ENCODE measurements around the gene RRAS.

RRAS gene

GRCh38 chr19:49646586-49646985 lies 6.6 kb upstream of the RRAS start:
- peaks cover 10 to 15% of the 10 kb centered on the region in 2 experiments for H3K4me1 ChIP-seq (ENCODE audit: control insufficient read depth in 1 of 2, insufficient read depth in 1 of 2, low read depth in 1 of 2, low read length in 1 of 2)
- no peaks in the 10 kb centered on the region for H3K9me3 ChIP-seq
- peaks cover 65% of the 10 kb centered on the region for H3K36me3 ChIP-seq
- no peak overlapping the region for H3K27ac ChIP-seq
- TF ChIP-seq CTCF (IDR thresholded peaks at IDR 0.05): no peak
- no peaks in the 10 kb centered on the region for H3K27me3 ChIP-seq
- H3K4me3 ChIP-seq (ENCODE audit: low read depth in 1 of 2, low read length in 1 of 2): no peak overlapping the region

GRCh38 chr19:49645995-49646394 lies 6.1 kb upstream of the RRAS start:
- H3K9me3 ChIP-seq: no peaks in the 10 kb centered on the region
- no peak for TF ChIP-seq CTCF (IDR thresholded peaks at IDR 0.05)
- no peak overlapping the region for H3K4me3 ChIP-seq (ENCODE audit: low read depth in 1 of 2, low read length in 1 of 2)
- peaks cover 16 to 21% of the 10 kb centered on the region in 2 experiments for H3K4me1 ChIP-seq (ENCODE audit: control insufficient read depth in 1 of 2, insufficient read depth in 1 of 2, low read depth in 1 of 2, low read length in 1 of 2)
- H3K27me3 ChIP-seq: no peaks in the 10 kb centered on the region
- no peak overlapping the region for H3K27ac ChIP-seq
- H3K36me3 ChIP-seq: peaks cover 60% of the 10 kb centered on the region

- Histone ChIP-seq H3K4me3 (ENCODE audit: low read depth in 1 of 2, low read length in 1 of 2) (no peak overlapping the region), H3K27ac (no peak overlapping the region), H3K36me3 (peaks cover 56% of the 10 kb centered on the region), H3K27me3 (no peaks in the 10 kb centered on the region), H3K4me1 (ENCODE audit: control insufficient read depth in 1 of 2, insufficient read depth in 1 of 2, low read depth in 1 of 2, low read length in 1 of 2) (peaks cover 20 to 25% of the 10 kb centered on the region in 2 experiments), H3K9me3 (no peaks in the 10 kb centered on the region)
- no peak for TF ChIP-seq CTCF (IDR thresholded peaks at IDR 0.05)
Measured at GRCh38 chr19:49645592-49645991, 5.6 kb upstream of the RRAS start.

- Histone ChIP-seq H3K4me1 (ENCODE audit: control insufficient read depth in 1 of 2, insufficient read depth in 1 of 2, low read depth in 1 of 2, low read length in 1 of 2) (peaks cover 33 to 36% of the 10 kb centered on the region in 2 experiments), H3K4me3 (ENCODE audit: low read depth in 1 of 2, low read length in 1 of 2) (peak overlapping the region in 1 of 2 experiments; percentile 93), H3K27ac (no peak overlapping the region)
Measured at GRCh38 chr19:49643466-49643865, 3.5 kb upstream of the RRAS start.

GRCh38 chr19:49642492-49643035 lies 2.6 kb upstream of the RRAS start:
- Histone ChIP-seq H3K9me3 (no peaks in the 10 kb centered on the region), H3K36me3 (peaks cover 27% of the 10 kb centered on the region), H3K27ac (peak overlapping the region; percentile 96), H3K4me3 (ENCODE audit: low read depth in 1 of 2, low read length in 1 of 2) (peak overlapping the region; percentile 91 to 93), H3K27me3 (peaks cover 25% of the 10 kb centered on the region), H3K4me1 (ENCODE audit: control insufficient read depth in 1 of 2, insufficient read depth in 1 of 2, low read depth in 1 of 2, low read length in 1 of 2) (peaks cover 41 to 42% of the 10 kb centered on the region in 2 experiments)
- TF ChIP-seq CTCF (IDR thresholded peaks at IDR 0.05): no peak

More at GRCh38 chr19:49643466-49643865, 3.5 kb upstream of the RRAS start:
- no peaks in the 10 kb centered on the region for H3K9me3 ChIP-seq
- peaks cover 16% of the 10 kb centered on the region for H3K27me3 ChIP-seq
- peaks cover 36% of the 10 kb centered on the region for H3K36me3 ChIP-seq
- TF ChIP-seq CTCF (IDR thresholded peaks at IDR 0.05): no peak

All from neutrophil (primary cell).